Inferior parietal cortex (tissue), 1 donor: Measurements from ENCODE around the gene TFDP1.
"Not testable (repeated sequence)": the region's sequence is repeated elsewhere in the genome, so short reads cannot be mapped to it uniquely, and the experiment has no call there.

Experiments
- DNase-seq: peaks from one replicate; pipeline ENCODE4 v3.0.0-alpha.2; 2016; ENCODE audit errors: extremely low spot score

The TFDP1 gene

DNA sequence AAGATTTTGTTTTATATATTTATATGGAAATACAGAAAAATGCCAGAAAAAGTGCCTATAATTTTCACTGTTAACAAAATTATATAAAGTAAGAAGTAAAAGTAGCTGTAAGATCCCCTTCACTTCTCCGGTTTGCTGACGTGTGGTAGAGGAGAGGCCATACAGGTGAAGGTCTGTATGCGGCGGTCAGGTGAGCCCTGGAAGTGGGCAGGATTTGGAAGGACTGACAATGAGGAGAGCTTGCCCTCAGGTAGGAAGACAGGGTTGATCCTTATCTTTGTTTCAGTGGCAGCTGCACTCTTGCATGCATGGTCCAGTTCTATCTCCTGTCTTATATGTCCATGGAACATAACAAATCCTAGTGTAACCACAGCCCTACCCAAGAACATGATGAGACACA is 16.9 kb upstream of the TFDP1 start:
- no peak for DNase-seq

DNA sequence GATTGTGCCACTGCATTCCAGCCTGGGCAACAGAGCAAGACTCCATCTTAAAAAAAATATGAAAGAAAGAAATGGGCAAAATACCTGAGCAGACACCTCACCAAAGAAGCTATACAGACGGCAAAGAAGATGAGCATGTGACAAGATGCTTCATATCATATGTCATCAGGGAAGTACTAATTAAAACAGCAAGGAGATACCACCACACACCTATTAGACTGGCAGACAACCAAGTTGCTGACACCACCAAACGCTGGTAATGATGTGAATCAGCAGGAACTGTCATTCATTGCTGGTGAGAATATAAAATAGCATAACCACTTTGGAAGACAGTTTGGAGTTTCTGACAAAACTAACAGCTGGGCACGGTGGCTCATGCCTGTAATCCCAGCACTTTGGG is 11.5 kb upstream of the TFDP1 start:
- DNase-seq, result no peak

DNA sequence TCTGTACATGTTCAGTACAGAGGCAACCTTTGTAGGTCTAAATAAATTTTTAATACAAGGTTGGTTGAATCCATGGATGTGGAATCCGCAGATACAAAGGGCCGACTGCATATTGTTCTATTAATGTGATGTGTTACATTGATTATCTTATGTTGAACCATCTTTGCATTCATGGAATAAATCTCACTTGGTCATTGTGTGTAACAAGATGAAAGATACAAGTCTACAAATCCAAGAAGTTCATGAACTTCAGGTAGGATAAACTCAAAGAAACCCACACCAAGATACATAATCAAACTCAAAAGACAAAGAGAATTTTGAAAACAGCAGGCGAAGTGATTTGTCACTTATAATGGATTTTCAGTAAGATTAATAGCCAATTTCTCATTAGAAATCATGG is 8.0 kb upstream of the TFDP1 start:
- no peak for DNase-seq

DNA sequence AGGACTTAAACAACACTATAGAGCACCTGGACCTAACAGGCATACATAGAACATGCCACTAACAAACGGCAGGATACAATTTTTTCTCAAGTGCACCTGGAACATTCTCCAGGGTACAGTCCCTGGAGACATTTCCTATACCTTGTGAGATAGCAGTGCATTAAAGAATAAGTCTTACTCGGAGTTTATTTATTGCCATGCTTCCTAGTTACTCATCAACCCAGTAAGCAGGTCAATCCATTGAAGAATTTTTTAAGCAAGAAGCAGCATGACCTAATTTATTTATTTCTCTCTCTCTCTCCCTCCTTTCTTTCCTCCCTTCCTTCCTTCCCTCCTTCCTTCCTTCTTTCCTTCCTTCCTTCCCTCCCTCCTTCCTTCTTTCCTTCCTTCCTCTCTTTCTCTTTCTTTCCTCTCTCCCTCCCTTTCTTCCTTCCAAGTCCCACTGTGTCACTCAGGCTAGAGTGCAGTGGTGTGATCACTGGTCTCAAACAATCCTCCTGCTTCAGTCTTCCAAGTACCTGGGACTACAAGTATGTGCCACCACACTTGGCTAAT is 6.6 kb upstream of the TFDP1 start:
- DNase-seq, result no peak

DNA sequence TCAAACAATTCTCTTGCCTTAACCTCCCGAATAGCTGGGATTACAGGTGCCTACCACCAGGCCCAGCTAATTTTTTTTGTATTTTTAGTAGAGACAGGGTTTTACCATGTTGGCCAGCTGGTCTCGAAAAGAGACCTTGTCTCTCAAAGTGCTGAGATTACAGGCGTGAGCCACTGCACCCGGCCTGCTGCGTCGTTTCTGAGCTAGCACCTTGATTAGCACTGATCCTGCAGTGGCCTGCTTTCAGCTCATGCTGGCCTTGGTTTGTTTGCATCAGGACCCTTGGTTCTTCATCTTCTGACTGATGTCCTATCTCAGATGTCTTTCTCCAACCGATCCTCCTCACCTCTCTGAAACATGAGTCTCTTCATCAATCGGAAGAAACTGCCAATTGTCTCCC is 4.9 kb upstream of the TFDP1 start:
- no peak for DNase-seq

DNA sequence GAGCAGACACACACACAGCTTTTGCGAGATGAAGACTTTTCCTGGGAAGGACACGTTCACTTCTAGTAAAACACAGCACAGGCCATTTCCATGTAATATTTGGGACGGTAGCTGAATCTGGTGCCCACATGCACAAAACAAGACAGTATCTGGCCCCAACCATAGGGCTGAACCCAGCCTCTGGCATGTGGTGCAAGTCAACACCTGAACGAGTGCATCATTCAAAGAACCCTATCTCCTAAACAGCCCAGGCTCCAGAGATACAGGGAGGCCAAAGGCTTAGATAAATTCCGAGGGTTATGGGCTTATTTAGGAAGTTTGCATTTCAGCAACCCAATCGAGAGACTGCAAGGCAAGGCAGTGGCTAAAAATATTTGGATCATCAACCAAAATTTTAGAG is 2.7 kb upstream of the TFDP1 start:
- DNase-seq, result no peak

DNA sequence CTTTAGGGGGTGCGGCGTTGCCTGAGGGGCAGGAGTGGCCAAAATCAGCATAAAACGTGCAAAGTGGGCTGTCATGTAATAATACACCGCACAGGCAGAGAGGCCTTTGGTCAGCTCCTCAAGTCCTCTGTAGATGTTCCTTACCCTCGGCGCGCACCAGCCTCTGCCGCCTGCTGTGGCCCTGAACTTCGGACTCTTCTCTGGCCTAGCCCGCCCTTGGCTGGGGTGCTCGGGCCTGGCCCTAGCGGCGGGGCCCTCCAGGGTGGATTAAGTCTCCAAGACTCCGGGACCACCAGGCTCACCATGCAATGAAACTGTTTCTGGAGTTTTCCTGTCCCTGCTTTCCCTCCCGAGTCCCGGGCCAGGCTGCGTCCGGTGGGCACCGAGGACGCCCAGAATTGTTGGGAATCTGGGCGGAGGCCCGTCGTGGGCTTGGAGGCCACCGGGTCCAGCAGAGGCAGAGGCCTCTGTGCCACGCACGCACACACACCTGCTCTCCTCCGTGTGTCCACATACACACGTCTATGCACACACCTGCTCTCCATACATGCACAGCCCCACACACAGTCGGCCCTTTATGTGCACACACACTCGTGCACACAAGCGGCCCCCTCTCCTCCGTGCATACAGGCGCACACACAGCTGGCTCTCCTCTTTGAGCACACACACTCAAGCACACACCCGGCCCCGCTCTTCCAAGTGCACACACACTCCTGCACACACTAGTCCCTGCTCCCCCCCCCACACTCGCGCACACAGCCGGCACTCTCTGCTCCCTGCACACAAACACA is 1.5 kb upstream of the TFDP1 start:
- no peak for DNase-seq

DNA sequence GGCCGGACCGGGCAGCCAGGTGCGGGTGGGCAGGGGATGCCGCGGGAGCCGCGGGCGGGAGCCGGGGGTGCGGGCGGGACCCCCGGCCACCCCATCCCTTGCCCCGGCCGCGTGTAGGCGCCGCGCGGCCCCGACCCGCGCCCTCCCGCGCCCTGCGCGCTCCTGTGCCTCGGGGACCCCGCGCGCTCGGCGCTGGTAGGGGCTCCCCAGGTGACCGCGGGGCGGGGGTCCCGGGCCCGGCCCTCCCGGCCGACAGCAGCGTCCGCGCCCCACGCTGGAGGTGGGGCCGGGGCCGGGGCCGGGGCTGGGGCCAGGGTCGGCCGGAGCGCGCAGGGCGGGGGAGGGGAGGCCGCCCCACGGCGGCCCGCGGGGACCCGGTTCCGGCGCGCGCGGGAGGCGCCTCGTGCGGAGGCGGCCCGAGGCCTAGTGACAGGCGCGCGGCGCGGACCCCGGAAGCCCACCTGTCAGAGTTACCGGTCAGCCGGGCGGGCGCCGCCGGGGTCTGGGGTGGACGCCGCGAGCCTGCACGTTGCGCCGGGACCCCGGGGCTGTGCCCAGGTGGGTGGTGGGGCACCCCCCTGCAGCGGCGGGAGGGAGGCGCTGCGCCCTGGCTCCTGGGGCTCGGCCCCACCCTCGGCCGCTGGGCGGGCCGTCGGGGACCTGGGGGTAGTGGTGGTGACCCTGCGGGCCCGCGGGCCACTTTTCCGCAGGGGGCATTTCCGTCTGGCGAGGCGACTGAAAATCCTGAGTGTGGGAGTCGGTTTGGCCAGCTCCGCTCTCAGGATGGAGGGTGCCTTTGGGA is 518 bp downstream of the TFDP1 start:
- DNase-seq, result no peak

DNA sequence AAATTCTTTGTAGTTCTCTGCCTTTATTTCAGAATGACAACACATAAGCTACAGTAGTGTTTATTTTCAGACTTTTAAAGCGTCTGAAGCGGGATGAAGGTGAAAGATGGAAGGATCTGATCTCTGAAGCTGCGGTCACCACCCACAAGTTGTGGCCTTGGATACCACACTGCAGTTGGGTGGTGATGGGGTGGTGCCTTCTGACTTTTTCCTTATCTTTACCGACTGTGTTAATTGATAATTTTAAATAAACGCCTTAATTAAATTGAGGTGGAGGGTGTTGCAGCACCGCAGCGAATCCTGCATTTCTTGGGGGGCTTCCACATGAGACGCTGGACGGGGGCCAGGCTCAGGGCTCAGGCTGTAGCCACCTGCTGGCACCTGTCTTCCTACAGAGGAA is 1.3 kb downstream of the TFDP1 start:
- no peak for DNase-seq

DNA sequence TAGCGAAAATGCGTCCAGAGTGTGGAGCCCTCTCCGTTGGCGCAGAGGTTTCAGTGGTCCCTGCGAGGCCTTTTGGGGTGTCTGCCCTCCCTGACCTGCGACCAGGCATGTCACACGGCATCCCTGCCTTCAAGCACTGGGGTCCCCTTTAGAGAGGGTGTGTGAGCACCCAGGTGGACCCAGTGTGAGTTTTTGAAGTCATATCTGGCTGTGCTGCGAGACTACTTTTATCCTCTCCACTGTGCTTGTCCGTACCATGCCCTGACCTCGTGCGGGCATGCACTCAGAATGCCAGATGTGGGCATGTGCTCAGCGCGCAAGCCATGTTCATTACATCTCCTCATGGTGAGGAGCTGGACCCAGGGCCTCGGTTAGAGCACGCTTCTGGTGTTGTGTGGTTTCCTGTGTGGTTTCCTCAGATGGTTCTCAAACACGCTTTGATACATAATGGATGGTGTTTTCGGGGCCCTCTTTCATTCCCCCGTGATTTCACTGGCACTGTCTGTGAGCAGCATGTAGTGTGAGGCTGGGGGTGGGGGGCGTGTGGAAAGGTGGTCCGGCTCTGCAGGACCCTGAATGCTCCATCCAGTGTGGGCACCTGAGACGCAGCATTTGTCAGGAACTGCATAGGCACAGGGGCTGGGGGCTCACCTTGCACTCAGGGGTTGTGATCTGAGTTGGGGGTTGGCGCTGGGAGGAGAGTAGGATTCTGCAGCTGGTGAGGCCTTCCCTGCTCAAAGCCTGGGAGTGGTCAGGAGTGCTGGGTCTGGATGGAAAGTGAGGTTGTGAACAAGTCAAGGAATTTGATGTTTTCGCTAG is 2.3 kb downstream of the TFDP1 start:
- DNase-seq, result no peak

DNA sequence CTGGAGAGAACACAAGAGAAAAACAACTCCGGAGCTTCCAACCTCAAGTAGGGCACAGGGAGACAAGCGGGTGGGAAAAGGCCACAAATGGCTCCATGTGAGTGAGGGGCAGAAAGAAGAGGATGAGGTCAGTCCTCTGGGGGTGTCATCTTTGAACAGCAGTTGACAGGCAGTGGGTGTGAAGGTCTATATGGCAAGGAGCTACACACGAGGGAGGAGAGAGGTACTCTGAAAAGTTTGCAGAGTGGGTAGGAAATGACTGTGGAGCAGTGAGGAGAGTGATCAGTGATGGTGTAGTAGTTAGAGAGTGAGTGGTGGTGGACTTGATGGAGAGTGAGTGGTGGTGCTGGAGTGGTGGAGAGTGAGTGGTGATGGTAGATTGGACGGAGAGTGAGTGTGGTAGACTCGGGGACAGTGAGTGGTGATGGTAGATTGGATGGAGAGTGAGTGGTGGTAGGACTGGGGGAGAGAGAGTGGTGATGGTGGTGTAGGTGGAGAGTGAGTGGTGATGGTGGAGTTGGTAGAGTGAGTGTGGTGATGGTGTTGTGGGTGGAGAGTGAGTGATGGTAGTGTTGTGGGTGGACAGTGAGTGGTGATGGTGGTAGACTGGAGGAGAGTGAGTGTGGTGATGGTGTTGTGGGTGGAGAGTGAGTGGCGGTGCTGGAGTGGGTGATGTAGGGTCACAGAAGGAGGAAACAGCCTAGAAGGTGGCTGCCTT is 4.0 kb downstream of the TFDP1 start:
- no peak for DNase-seq

DNA sequence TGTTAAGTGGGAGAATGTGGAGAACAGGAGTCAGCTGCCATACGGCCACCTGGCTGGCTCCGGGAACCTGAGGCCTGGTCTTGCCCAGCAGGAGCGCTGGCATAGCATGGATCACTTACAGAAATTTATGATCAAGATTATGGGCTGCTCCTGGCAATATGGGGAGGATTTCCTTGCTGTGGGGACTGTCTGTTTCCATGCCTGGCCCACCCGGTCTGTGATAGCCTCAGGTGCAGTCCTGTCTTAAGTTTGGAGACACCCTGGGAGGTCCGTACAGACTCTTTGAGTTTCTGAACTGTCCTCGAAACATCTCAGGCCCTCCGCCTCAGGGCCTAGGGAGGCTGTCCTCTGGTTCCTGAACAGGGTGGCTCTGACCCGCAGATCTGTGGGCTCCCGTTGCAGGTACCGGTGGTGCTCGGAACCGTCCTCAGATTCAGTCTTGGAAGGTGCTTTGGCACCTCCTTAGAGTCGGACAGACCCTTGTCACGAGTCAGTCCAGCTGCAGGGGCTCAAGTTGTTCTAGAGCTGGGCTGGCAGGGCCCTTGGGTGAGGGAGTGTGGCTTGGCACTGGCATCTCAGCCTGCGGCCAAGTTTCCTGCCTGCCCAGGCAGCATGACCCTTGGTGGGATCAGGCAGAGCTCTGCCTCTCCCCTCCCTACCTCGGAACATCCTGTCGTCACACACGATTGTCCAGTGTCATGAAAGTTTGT is 4.9 kb downstream of the TFDP1 start:
- DNase-seq, result no peak

DNA sequence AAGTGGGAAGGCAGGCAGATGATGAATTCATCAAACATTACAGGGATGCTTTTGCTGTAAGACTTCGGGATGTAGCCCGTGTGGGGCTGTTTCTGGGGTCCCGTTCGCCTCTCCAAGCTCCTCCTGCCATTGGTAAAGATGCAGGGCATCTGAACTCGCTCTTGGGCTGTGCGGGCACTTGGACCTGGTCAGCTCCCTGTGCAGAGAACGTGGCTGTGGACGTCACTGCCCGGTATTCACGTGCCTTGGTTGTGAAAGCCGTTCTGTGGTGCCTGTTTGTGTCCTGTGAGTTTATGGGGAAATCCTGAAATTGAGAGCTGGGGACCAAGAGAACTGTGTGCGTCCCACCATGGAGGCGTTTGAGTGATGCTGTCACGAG is 5.4 kb downstream of the TFDP1 start:
- DNase-seq, result no peak

DNA sequence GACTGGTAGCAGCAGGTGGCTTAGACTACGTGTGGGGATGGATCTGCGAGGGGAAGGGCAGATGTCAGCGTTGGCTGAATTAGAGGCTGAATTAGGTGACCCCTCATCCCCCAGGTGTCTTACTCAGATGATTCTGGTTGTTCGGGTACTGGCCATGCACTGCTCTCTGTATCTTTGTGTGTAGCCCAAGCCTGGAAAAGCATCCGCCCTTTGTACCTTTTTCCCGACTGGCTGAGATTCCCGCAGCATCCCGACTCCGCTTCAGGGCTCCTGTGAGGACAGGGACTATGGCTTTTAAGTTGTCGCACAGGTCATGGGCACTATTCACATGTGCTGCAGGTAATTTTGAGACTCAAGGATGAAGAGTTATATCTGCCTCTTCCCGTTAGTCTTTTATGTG is 7.2 kb downstream of the TFDP1 start:
- no peak for DNase-seq

DNA sequence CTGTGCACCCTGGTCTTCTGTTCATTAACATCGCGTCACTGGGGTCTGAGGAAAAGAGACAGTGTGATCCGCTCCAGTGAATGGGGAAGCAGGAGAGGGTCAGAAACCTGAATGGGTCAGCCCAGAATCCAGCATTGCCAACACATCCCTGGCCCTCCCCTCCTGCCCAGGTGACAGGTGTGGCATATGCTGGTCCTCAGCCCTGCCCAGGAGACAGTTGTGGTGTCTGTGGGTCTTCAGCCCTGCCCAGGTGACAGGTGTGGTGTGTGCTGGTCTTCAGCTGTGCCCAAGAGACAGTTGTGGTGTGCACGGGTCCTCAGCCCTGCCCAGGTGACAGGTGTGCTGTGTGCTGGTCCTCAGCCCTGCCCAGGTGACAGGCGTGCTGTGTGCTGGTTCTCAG is 8.0 kb downstream of the TFDP1 start:
- DNase-seq, result no peak

DNA sequence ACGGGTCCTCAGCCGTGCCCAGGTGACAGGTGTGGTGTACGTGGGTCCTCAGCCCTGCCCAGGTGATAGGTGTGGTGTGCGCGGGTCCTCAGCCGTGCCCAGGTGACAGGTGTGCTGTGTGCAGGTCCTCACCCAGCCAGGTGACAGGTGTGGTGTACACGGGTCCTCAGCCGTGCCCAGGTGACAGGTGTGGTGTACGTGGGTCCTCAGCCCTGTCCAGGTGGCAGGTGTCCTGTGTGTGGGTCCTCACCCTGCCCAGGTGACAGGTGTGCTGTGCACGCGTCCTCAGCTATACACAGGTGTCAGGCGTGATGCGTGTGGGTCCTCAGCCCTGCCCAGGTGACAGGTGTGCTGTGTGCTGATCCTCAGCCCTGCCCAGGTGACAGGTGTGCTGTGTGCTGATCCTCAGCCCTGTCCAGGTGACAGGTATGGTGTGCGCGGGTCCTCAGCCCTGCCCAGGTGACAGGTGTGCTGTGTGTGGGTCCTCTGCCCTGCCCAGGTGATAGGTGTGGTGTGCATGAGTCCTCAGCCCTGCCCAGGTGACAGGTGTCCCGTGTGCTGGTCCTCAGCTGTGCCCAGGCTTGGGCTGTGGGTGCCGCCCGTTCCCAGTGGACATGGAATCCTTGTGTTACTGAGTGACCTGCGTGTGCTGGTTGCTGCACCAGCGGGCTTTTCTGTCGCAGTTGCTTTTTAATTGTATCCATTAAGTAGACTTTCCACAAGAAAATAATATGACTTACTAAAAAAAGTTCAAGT is 9.7 kb downstream of the TFDP1 start:
- not testable (repeated sequence) for DNase-seq

DNA sequence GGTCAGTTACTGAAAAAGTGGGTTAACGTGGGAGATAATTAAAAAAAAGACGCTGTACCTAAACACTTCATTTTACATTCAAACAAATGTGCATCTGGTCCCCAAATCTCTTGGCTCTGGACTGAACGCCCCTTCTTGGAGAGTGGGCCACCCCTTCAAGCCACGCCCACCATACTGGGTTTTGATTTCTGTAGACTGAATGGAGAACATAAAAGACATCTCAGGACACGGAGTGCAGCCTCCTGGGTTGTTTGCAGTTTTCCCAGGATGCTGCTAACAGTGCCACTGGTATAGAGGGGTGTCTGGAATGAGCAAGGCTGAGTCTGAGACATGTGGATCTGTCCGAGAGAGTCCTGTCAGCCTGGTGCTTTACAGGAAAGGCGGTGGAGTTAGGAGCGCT is 10.6 kb downstream of the TFDP1 start:
- DNase-seq, result no peak

DNA sequence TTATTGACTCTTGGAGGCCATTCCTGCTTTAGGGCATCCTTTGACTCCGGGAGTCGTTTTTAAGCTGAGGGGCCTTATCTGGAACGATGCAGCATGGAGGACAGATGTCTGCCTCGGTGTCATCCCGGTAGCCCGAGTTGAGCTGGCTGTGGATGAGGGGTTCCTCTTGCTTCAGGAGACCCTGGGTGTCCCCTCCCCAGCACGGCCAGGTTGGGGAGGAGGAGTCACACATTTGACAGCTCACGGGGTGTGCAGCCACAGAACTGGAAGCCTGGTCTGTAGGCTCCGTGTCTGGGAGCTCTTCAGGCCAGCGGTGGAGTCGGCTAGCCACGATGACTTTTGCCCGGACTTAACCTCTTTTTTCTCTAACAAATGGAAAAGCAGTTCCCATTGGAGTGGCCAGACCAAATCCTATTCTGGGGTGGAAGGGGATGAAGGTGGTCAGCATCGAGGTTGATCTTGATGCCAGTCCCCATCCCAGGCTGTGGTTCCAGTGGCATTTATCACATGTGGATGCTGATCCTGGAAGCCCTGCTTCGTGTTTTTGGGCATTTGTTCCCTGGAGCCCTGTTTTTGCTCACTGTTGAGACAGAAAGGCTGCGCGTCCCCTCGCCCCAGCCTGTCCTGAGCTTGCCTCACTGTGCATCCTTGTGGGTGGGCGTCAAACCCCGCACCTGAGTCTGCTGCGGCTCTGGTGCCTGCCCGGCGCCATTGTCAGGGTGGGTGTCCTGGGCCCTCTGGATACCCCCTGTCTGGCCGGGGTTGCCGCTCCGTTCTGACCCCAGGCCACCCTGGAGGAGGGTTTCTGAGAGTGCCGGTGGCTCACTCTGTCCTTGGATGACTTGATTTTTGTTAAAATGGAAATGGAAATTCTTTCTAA is 12.0 kb downstream of the TFDP1 start:
- DNase-seq, result no peak

DNA sequence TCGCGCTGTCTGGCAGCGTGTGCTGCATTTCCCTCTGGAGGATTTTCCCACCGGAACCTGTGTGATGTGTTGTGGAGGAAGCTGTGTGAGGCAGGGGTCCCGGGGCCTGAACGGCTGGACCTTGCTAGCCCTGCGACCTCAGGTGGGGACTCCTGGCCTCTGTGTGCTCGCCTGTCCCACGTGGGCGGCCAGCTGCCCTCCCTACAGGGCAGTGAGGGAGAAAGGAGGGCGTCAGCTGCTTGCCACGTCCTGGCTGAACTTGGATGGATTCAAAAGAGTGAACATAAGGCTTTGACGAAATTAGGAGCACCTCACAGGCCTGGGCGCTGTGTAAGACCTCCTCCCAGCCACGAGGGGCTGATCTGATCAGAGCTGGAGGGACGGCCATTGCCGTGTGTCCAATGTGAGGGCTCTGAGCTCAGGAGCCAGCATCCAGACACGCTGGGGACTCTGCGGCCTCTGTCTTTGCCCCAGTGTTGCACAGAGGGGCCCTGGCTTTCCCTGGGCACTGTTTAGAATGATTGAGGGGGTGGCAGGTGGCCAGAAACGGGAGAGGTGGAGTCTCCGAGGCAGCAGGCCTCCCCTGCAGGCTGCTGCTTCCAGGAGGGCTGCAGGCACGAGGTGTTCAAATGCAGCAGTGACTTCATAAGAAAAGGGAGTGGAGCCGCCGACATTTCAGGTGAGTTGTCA is 13.0 kb downstream of the TFDP1 start:
- DNase-seq, result no peak
